SK-N-MC (cell line): ENCODE results near the gene ANP32B.

Experiments used
- EZH2 ChIP-seq: fragments of 200-600 bp; sonication (generic); IDR thresholded peaks from one replicate; pipeline ENCODE4 v1.6.1; 2017; ENCODE audit warnings: antibody characterized with exemption
- FOXP2 ChIP-seq: optimal IDR thresholded peaks from 2 replicates; pipeline ENCODE3; 2011; ENCODE audit warnings: mild to moderate bottlenecking, moderate library complexity; ENCODE audit not compliant: insufficient read depth; ENCODE audit errors: extremely low read length, control extremely low read depth
- POLR2AphosphoS5 ChIP-seq: IDR thresholded peaks from 2 replicates; pipeline ENCODE4 v1.6.1; 2012; ENCODE audit warnings: mild to moderate bottlenecking, low read depth, low read length, borderline replicate concordance

- TF ChIP-seq POLR2AphosphoS5, result no peak
- TF ChIP-seq EZH2, result no peak
- no peak for TF ChIP-seq FOXP2
Observed at GRCh38 chr9:97997330-97998276, 14.5 kb downstream of the ANP32B start.
